Measurements from ENCODE around the gene VAC14. TPM values are rescaled to one million over a fixed set of nuclear protein-coding genes. Genes with fewer than 3 reads are reported as not detected.

Gene VAC14
- total and polyA plus RNA-seq, 2 of the 8 experiments (the other 6 are each of a cell fraction or from before 2014, with no cell fraction given) = 56.0 to 108 TPM

- TF ChIP-seq E2F6 (IDR thresholded peaks at IDR 0.05) (0 out of 2 replicates have a peak, but pooled peaks have one; percentile 1), GABPA (IDR thresholded peaks at IDR 0.05; ENCODE audit: borderline replicate concordance, insufficient read depth, low read length) (peak; percentile 56; the same call in 1 of the 2 replicates), CEBPB (IDR thresholded peaks at IDR 0.05; ENCODE audit: low read depth, low read length) (no peak), MAX (IDR thresholded peaks at IDR 0.05) (peak; percentile 62; the same call in 1 of the 2 replicates), BACH1 (IDR thresholded peaks at IDR 0.05; ENCODE audit: low read length) (peak; percentile 74)
Measured at GRCh38 chr16:70679671-70680494, 121.1 kb downstream of the VAC14 start (continued).
